Occipital lobe (tissue), 2 donors: ENCODE results near the gene ZNF740. TPM values are rescaled to one million over a fixed set of nuclear protein-coding genes. Genes with fewer than 3 reads are reported as not detected.
"Not testable (repeated sequence)": the region's sequence is repeated elsewhere in the genome, so short reads cannot be mapped to it uniquely, and the experiment has no call there.

Experiments
- DNase-seq: peaks from one replicate; lab custom pipeline; 2025; lab: John Stamatoyannopoulos, UW
- total RNA-seq: library from RNA; depleted of rRNA; stranded (reverse); fragments of >200 nt; gene quantifications from one replicate; pipeline ENCODE4 v1.2.3, GENCODE V29; 2014

ZNF740 gene
- total RNA-seq, 1 donor from 2014 or later: 19.7 TPM

GRCh38 chr12:53194973-53195372 is 14.5 kb downstream of the ZNF740 start:
- DNase-seq: no peak

- no peak for DNase-seq
Measured at GRCh38 chr12:53195516-53196420, 15.2 kb downstream of the ZNF740 start.

DNA sequence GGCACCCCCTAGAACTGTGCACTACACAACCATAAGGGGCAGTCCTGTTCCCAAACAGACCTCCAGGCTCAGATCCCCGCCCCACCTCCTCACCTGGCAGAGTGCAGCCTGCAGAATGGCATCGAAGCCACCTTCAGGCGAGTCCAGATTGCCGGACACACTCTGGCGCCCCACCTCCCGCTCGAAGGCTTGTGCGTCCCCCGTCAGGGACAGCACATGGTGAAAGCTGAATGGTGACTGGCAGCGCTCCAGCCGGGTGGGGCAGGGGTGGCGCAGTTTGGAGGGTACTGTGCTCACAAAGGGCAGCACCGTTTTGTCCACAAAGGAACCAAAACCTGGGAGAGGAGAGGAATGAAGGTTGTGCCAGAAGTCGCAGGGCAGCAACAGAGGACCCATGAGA is 16.0 kb downstream of the ZNF740 start:
- no peak for DNase-seq

DNA sequence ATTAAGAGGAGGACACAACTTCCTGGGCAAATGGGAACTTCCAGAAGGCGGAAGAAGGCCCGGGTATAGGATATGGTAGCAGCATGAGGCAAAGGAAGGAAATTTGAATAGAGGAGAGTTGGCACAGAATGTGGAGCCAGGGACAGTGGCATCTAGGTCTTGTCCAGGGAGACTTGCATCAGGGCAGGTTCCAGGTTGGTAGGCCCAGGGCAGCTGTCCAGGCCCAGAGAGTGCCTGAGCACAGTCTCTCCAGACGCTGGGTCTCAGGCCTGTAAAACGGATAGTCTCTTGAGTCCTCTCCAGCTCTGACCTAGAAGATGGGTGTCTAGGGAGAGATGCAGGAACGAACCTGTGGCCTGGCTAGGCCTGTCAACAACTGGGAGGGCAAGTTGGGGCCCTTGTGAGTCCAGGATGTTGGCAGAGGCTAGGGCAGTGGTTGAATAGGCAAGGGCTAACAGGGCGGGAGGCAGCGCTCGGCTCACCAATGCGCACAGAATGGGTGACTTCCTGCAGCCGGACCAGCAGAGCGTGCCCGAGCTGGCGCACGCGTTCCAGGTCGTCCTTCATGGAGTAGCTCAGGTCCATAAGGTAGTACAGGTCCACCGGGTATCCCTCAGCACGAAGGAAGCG is 16.6 kb downstream of the ZNF740 start:
- no peak for DNase-seq

GRCh38 chr12:53198486-53199110 is 18.1 kb downstream of the ZNF740 start:
- DNase-seq: no peak

DNA sequence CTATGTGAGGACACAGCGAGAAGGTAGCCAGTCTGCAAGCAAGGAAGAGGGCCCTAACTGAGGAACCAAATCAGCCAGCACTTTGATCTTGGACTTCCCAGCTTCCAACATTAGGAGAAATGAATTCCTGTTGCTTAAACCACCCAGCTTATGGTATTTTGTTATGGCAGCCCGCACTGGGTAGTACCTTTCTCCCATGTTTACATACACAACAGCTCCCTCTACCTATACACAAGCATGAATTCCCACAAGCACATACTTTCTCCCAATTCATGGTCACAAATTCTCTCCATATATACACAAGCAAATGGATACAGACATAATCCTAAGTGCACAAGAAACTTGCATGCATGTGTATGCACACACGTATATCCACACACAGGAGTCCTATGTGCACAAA is 19.2 kb downstream of the ZNF740 start:
- DNase-seq: no peak

DNA sequence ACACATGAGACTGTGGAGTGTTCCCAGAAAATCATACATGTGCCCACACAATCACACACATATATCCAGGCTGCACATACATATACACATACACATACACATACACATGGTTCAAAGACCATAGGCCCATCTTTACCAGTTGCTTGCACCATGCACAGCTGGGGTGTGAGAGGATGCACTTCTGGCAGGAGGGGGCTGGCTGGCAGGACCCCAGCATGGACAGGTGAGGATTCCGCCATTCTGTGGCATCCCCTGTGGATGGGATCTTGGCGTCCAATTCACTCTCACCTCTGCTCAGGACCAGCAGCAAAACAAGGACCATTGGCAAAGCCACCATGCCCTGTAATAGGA is 19.6 kb downstream of the ZNF740 start:
- DNase-seq: no peak

- DNase-seq: no peak
Measured at GRCh38 chr12:53200458-53201176, 20.1 kb downstream of the ZNF740 start.

DNA sequence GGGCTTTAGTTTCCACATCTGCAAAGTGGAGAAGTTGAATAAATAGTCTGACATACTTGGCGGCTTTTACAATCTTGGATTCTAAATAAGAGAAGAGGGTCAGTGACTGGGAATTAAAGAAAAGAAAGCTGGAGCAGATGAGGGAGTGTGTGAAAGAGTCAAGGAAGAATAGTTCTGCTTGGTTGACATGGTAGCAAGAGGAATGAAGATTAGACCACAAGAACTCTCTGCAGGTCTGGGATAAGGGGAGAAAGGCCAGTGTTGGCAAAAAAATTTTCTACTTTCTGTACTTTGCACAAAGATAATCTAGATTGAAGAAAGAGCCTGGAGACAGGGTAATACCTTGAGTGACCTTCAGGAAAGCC is 20.6 kb downstream of the ZNF740 start:
- DNase-seq: no peak

DNA sequence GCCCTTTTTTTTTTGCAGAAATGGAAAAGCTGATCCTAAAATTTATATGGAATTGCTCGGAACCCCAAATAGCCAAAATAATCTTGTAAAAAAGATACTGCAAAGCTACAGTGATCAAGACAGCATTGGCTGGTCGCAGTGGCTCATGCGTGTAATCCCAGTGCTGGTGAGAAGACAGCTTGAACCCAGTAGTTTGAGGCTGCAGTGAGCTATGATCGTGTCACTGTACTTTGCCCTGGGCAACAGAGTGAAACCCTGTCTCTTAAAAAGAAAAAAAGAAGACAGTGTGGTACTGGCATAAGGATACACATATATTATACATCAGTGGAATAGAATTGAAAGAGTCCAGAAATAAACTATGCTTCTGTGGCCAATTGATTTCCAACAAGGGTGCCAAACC is 21.1 kb downstream of the ZNF740 start:
- DNase-seq: no peak

DNA sequence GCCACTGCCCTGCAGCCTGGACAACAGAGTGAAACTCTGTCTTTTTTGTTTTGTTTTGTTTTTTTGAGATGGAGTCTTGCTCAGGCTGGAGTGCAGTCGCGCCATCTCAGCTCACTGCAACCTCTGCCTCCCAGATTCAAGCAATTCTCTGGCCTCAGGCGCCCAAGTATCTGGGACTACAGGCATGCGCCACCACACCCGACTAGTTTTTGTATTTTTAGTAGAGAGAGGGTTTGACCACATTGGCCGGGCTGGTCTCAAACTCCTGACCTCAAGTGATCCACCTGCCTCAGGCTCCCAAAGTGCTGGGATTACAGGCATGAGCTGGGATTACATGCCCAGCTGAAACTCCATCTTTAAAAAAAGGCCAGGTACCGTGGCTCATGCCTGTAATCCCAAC is 21.8 kb downstream of the ZNF740 start:
- not testable (repeated sequence) for DNase-seq

GRCh38 chr12:53204351-53204750 is 23.8 kb downstream of the ZNF740 start:
- no peak for DNase-seq

GRCh38 chr12:53205747-53206419 is 25.4 kb downstream of the ZNF740 start:
- DNase-seq: no peak

DNA sequence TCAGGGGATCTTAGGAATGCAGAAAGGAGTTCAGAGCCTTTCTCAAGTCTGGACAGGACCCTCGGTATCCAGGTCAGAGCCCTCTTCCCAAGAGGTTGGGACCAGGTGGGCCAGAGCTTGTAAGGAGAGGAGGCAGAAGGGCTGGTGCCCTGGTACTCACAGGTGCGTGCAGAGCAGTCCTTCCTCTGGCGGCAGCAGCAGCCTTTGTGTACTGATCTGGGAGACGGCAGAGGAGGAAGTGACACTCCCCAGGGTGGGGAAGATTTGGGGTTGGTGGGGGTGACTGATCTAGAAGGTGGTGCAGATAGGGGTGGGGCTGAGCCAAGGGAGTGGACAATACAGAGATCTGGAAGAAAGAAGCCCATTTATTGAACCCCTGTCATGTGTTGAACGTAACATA is 26.5 kb downstream of the ZNF740 start, which contains the start of gene ITGB7:
Gene ITGB7, minus strand, starts transcription at position 210 of the 400 bp plus-strand sequence. CDS start 6,808 bp downstream, outside the sequence.
- DNase-seq: no peak

GRCh38 chr12:53208435-53208834 is 27.9 kb downstream of the ZNF740 start:
- no peak for DNase-seq

DNA sequence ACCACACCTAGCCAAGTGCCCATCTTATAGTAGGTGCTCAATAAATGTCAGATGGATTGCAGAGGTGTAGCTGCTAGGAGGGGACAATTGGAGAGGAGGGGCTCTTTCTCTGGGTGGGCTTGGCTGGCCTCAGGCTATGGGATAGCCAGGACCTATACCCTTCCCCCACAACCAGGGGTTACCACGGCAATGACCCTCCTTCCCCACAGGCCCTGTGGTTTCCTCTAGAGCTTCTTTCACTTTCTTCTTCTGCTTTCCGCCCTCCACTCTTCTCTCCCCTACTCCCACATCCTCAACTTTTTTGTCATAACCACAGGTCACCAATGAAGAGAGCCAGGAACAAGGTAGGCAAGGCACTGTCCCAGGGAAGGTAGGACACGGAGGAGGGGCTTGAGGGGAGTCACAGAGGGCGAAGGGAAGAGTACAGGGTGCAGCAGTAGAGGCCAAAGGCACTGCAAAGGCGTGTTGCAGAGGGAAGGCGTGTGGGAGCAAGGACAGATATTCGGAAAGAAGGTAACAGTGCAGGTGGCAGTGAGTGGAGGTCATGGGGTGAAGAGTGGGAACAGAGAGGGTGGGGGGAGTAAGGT is 28.4 kb downstream of the ZNF740 start:
- DNase-seq: no peak

- no peak for DNase-seq
Measured at GRCh38 chr12:53210843-53211242, 30.3 kb downstream of the ZNF740 start.

- DNase-seq: no peak
Measured at GRCh38 chr12:53211476-53212381, 31.2 kb downstream of the ZNF740 start.

- DNase-seq: no peak
Measured at GRCh38 chr12:53212931-53213330, 32.4 kb downstream of the ZNF740 start.

GRCh38 chr12:53213348-53213747 is 32.8 kb downstream of the ZNF740 start:
- peak; percentile 57 for DNase-seq
